ENCODE data around the gene FFAR1. TPM values are rescaled to one million over a fixed set of nuclear protein-coding genes. Genes with fewer than 3 reads are reported as not detected.
"Not testable (repeated sequence)": the region's sequence is repeated elsewhere in the genome, so short reads cannot be mapped to it uniquely, and the experiment has no call there.

FFAR1 gene
- total and polyA plus RNA-seq, 2 donors (not counting 3 experiments of a cell fraction or from before 2014, with no cell fraction given) = not detected

GRCh38 chr19:35377656-35378055 is 30.0 kb downstream of the FFAR1 start:
- no TSS peak for BruUV-seq (replicated peaks)
- ChIA-PET CTCF (no interaction called here), POLR2A (no interaction called here)
- TF ChIP-seq POLR2A (IDR thresholded peaks at IDR 0.05; ENCODE audit: low read depth, low read length) (no peak), FOS (IDR thresholded peaks at IDR 0.05; ENCODE audit: borderline replicate concordance, insufficient read depth, low read length) (no peak), POLR2AphosphoS5 (IDR thresholded peaks at IDR 0.05; ENCODE audit: insufficient read depth, low read depth, low read length) (no peak), JUN (IDR thresholded peaks at IDR 0.05; ENCODE audit: borderline replicate concordance, insufficient read depth, insufficient read length, low read depth) (no peak), MAX (IDR thresholded peaks at IDR 0.05; ENCODE audit: insufficient read depth, insufficient read length) (no peak)
- no peaks in the 10 kb centered on the region for H3K36me3 ChIP-seq (ENCODE audit: control insufficient read depth in 2 of 2, extremely low read depth in 1 of 2, insufficient read depth in 2 of 2, low read length in 2 of 2)
- dilution Hi-C loops (cut with MboI; ENCODE audit: extremely low pct_ligation_motif_present, low sequenced_read_pairs) (no loop called here), intact Hi-C loops (cut with micrococcal nuclease) (no loop called here)
- FAIRE-seq (no peak), DNase-seq (ENCODE audit: low read depth, low spot score) (no peak)
- H3K27ac ChIP-seq (ENCODE audit: insufficient read depth, low read depth, low read length) = no peak overlapping the region
- no peaks in the 10 kb centered on the region for H3K9me3 ChIP-seq (replicated peaks; ENCODE audit: control insufficient read depth, insufficient read depth, low read length)
- no peaks in the 10 kb centered on the region for H3K79me2 ChIP-seq (ENCODE audit: control insufficient read depth, insufficient read depth, low read length)
- H3K4me1 ChIP-seq (ENCODE audit: control insufficient read depth, extremely low read depth, insufficient read depth, low read length) = no peaks in the 10 kb centered on the region
- peaks cover 0 to 3% of the 10 kb centered on the region in 2 experiments for H3K27me3 ChIP-seq (ENCODE audit: control insufficient read depth in 2 of 2, insufficient read depth in 2 of 2, low read length in 2 of 2)
- no peak overlapping the region for H3K4me2 ChIP-seq (ENCODE audit: insufficient read depth, low read length)
- no peak overlapping the region for H2AFZ ChIP-seq (ENCODE audit: low read depth, low read length)
- no peaks in the 10 kb centered on the region for H3K9me1 ChIP-seq (replicated peaks; ENCODE audit: control insufficient read depth, extremely low read depth, insufficient read depth, low read length)
- no peak overlapping the region for H3K9ac ChIP-seq (replicated peaks; ENCODE audit: extremely low read depth, insufficient read depth, low read length)
- H3K4me3 ChIP-seq (replicated peaks in 1 of 3; ENCODE audit: insufficient read depth in 1 of 3, low read depth in 1 of 3, low read length in 3 of 3) = no peak overlapping the region
- H4K20me1 ChIP-seq (replicated peaks; ENCODE audit: control insufficient read depth, extremely low read depth, insufficient read depth, low read length) = no peaks in the 10 kb centered on the region

- Histone ChIP-seq H3K27ac (ENCODE audit: insufficient read depth, low read depth, low read length) (no peak overlapping the region), H3K36me3 (ENCODE audit: control insufficient read depth in 2 of 2, extremely low read depth in 1 of 2, insufficient read depth in 2 of 2, low read length in 2 of 2) (no peaks in the 10 kb centered on the region), H4K20me1 (replicated peaks; ENCODE audit: control insufficient read depth, extremely low read depth, insufficient read depth, low read length) (no peaks in the 10 kb centered on the region), H2AFZ (ENCODE audit: low read depth, low read length) (no peak overlapping the region), H3K27me3 (ENCODE audit: control insufficient read depth in 2 of 2, insufficient read depth in 2 of 2, low read length in 2 of 2) (peaks cover 0 to 3% of the 10 kb centered on the region in 2 experiments), H3K9me1 (replicated peaks; ENCODE audit: control insufficient read depth, extremely low read depth, insufficient read depth, low read length) (no peaks in the 10 kb centered on the region), H3K79me2 (ENCODE audit: control insufficient read depth, insufficient read depth, low read length) (no peaks in the 10 kb centered on the region), H3K9me3 (replicated peaks; ENCODE audit: control insufficient read depth, insufficient read depth, low read length) (no peaks in the 10 kb centered on the region), H3K4me1 (ENCODE audit: control insufficient read depth, extremely low read depth, insufficient read depth, low read length) (no peaks in the 10 kb centered on the region), H3K4me3 (replicated peaks in 1 of 3; ENCODE audit: insufficient read depth in 1 of 3, low read depth in 1 of 3, low read length in 3 of 3) (no peak overlapping the region), H3K4me2 (ENCODE audit: insufficient read depth, low read length) (no peak overlapping the region), H3K9ac (replicated peaks; ENCODE audit: extremely low read depth, insufficient read depth, low read length) (no peak overlapping the region)
- dilution Hi-C loops (cut with MboI; ENCODE audit: extremely low pct_ligation_motif_present, low sequenced_read_pairs) (no loop called here), intact Hi-C loops (cut with micrococcal nuclease) (no loop called here)
- TF ChIP-seq JUN (IDR thresholded peaks at IDR 0.05; ENCODE audit: borderline replicate concordance, insufficient read depth, insufficient read length, low read depth) (no peak), MAX (IDR thresholded peaks at IDR 0.05; ENCODE audit: insufficient read depth, insufficient read length) (no peak)
- ChIA-PET POLR2A (no interaction called here), CTCF (no interaction called here)
- no TSS peak for BruUV-seq (replicated peaks)
- DNase-seq (ENCODE audit: low read depth, low spot score) (no peak), FAIRE-seq (no peak)
Observed at GRCh38 chr19:35378356-35378755, 30.7 kb downstream of the FFAR1 start.

- H3K27me3 ChIP-seq (ENCODE audit: control insufficient read depth in 2 of 2, insufficient read depth in 2 of 2, low read length in 2 of 2); BruUV-seq (replicated peaks); POLR2A ChIA-PET; H3K27ac ChIP-seq (ENCODE audit: insufficient read depth, low read depth, low read length); H3K4me3 ChIP-seq (replicated peaks in 1 of 3; ENCODE audit: insufficient read depth in 1 of 3, low read depth in 1 of 3, low read length in 3 of 3); H3K79me2 ChIP-seq (ENCODE audit: control insufficient read depth, insufficient read depth, low read length); H2AFZ ChIP-seq (ENCODE audit: low read depth, low read length); H3K9me1 ChIP-seq (replicated peaks; ENCODE audit: control insufficient read depth, extremely low read depth, insufficient read depth, low read length); H4K20me1 ChIP-seq (replicated peaks; ENCODE audit: control insufficient read depth, extremely low read depth, insufficient read depth, low read length); H3K9me3 ChIP-seq (replicated peaks; ENCODE audit: control insufficient read depth, insufficient read depth, low read length); H3K36me3 ChIP-seq (ENCODE audit: control insufficient read depth in 2 of 2, extremely low read depth in 1 of 2, insufficient read depth in 2 of 2, low read length in 2 of 2); dilution Hi-C loops (cut with MboI; ENCODE audit: extremely low pct_ligation_motif_present, low sequenced_read_pairs); H3K4me1 ChIP-seq (ENCODE audit: control insufficient read depth, extremely low read depth, insufficient read depth, low read length); H3K9ac ChIP-seq (replicated peaks; ENCODE audit: extremely low read depth, insufficient read depth, low read length); DNase-seq (ENCODE audit: low read depth, low spot score); FAIRE-seq; H3K4me2 ChIP-seq (ENCODE audit: insufficient read depth, low read length); intact Hi-C loops (cut with micrococcal nuclease); CTCF ChIA-PET: not testable (repeated sequence)
Observed at GRCh38 chr19:35379545-35379944, 31.8 kb downstream of the FFAR1 start.
